Fibroblast of skin of left biceps (primary cell): ENCODE measurements around the gene ARHGAP36.

ENCODE experiments used
- DNase-seq, 2 experiments: peaks; one replicate each; pipeline ENCODE4 v3.0.0-alpha.2; 2013; ENCODE audit warnings: low read depth in 2 of 2

ARHGAP36 gene

DNA sequence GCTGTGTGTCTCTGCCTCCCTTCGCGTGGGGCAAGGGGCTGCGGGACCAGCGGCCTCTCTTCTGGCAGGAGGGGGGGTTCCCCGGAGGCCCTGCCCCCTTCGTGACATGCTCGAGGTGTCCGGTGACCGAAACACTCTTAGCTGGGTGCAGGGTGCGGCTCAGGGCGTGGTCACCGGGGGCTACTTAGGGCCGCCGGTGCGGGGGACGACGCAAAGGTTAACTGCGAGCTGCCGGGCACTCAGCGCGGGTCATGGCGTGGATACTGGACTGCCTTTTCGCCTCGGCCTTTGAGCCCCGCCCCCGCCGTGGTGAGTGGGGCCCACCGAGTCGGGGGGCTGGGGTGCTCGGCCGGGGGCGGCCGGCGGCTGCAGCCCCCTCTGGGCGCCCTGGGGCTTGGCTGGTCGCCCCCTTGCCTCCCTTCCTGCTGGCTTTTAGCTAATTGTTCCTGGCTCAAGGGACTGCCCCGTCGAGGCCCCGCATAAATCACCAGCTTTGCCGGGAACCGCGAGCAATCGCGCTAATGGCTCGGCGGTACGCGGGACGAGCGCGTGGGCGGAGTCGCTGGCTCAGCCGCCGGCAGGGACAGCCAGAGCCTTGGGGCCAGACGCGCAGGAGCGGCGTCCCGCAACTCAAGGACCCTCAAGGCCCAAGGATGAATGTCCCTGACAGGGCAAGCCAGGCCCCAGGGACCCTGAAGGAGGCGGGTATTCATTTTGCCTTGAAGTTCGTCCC, at the start of gene ARHGAP36:
ARHGAP36 (plus strand) TSS at position 211 of the 733 bp plus-strand sequence. CDS start 23,320 bp downstream, outside the sequence.
- DNase-seq = no peak

GRCh38 chrX:131010186-131010585, 48.0 kb upstream of the ARHGAP36 start:
- DNase-seq = no peak

GRCh38 chrX:131025336-131025735, 32.8 kb upstream of the ARHGAP36 start:
- DNase-seq = no peak

GRCh38 chrX:131032354-131033230, 25.6 kb upstream of the ARHGAP36 start:
- DNase-seq = no peak

- no peak for DNase-seq
Observed at GRCh38 chrX:131034063-131034462, 24.1 kb upstream of the ARHGAP36 start.

- no peak for DNase-seq
Observed at GRCh38 chrX:131040781-131041180, 17.4 kb upstream of the ARHGAP36 start.

DNA sequence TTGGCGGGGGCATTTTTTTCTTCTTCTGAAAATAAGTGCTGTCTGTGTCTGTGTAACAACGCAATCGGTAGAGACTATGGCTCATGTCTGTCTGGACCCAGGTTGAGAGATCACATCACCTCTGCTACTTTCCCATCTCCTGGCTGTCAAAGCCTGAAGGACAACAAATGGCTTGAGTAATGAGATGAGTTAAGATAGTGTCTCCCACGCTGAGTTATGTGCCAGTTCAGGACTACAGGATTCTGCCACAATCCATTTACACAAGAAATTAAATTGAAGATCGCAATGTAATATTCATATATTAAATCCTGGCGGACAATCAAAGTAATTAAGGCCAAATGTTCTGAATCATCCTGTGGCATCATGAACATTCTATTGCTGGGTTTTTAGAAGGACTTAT, 16.5 kb upstream of the ARHGAP36 start:
- DNase-seq = no peak

DNA sequence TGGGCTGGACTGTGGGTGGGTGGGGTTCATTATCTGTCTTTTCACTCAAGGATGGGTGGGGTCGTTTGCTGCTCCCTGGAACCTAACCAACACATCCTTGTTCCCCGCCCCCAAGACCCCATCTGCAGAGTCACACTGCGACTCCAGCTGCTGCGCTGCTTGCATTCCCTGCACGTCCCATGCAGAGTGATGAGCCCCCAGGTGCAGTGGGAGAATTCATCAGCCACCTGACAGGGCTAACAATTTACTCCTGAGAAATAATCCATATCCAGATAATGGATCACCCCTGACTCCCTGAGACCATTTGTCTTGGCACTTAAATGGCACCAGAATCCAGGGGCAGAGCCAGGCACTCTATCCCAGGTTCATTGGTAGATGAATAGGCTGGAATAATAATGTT, 12.4 kb upstream of the ARHGAP36 start:
- no peak for DNase-seq

DNA sequence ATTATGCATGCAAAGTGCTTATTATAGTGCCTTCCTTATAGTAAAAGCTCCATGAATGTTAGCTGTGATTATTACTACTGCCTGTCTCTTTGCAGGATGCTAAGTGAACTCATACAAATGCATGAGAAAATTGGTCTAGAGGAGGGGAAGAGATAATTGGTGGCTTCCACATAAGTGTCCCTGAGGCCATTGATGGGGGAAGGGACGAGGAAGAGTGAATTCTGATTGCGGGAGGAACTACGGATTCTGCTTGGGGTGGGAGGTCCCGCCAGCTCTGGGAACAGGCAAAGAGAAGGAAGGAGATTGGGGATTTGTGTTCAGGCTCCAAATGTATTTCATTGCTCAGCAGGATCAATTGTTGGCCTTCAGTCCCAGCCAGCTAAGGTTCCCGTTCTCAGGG, 11.6 kb upstream of the ARHGAP36 start:
- no peak for DNase-seq

GRCh38 chrX:131047180-131047579, 11.0 kb upstream of the ARHGAP36 start:
- no peak for DNase-seq

DNA sequence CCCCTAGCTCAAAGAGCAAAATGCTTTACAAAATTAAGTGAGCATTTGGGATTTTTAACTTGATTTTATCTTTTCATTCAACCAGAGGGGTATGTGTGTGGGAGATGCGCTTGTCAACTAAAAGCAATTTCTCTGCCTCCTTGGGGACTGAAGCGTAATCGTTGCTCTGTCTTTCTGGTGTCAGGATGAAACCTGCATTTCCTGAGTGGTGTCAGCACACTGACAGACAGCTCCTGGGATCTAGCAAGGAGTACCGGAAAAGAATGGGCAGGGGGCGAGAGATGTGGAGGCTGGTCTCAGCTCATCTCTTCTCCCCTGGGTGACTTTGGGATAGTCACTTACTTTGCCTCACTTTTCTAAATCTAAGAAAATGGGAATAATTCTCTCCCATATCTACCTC, 5.1 kb upstream of the ARHGAP36 start:
- no peak for DNase-seq

GRCh38 chrX:131054906-131055305, 3.2 kb upstream of the ARHGAP36 start:
- DNase-seq = no peak

DNA sequence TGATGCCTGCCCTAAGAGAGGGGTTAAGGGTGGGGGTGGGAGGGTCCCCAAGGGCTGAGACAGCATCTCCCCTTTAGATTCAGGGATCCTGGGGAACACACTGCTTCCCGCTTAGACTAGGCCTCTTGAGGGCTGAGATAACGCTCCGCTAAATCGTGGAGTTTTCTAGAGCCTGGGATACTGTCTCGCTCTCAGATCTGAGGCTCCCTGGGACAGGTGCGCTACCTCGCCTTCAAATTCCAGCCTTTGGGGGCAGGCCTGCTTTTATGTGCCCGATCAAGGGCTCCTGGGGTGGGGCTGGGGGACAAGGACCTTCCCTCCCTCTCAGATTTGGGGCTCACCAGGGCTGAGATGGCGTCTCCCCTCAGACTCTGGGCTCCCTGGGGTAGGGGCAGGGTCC, 440 bp upstream of the ARHGAP36 start:
- DNase-seq = no peak

DNA sequence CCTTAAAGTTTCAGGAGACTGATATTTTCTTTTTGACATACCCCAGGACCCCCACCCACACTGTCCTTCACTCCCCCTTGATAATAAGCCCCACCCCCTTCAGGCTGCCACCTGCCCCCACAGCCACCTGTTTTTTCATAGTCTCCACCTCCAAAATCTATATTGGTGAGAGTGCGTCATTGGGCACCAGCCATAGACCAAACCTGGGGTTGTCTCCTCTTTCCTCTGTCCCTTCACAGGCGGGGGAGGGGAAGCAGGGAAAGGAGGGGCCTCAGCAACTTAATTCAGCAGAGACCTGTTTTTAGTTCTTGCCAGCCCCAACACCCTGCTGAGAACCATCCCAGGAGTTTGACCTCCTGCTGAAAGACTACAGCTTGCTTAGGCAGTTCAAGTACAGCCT, 1.1 kb downstream of the ARHGAP36 start:
- no peak for DNase-seq

DNA sequence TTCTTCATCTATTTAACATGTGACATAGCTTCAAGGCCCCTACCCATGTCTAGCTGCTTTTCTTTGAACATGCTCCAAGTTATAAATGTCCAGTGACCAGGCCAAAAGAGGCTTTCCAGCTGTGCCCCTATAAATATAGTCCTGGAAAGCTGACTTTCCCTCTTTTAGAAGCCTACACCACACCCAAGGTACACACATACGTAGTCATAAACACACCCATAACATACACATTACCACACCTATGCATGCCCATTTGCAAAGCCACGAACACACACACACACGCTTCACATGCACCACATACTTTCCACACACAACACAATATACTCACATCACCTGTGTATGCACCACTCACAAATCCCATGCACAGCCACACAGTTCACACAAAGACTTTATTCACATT, 2.0 kb downstream of the ARHGAP36 start:
- no peak for DNase-seq

GRCh38 chrX:131061306-131061705, 3.2 kb downstream of the ARHGAP36 start:
- no peak for DNase-seq

GRCh38 chrX:131063613-131064012, 5.5 kb downstream of the ARHGAP36 start:
- no peak for DNase-seq

- no peak for DNase-seq
Observed at GRCh38 chrX:131066237-131066636, 8.1 kb downstream of the ARHGAP36 start.

DNA sequence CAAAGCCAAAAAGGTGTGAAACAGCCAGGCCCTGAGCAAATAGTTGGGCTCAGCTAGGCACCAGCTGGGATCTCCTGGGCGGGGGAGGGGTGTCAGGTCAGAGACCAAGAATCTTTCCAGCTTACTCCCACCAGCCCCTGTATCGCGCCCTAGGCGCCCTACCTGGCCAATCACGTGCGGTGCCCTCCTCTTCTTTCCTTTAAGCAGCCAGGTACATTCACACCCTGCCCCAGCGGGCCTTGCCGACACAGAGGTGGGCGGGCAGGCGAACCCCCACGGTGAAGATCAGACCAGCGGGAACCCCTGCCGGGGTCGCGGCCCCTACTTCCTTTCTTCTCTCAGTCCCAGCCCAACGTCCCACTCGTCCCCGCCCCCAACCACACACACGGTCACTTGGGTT, 9.1 kb downstream of the ARHGAP36 start:
- no peak for DNase-seq

DNA sequence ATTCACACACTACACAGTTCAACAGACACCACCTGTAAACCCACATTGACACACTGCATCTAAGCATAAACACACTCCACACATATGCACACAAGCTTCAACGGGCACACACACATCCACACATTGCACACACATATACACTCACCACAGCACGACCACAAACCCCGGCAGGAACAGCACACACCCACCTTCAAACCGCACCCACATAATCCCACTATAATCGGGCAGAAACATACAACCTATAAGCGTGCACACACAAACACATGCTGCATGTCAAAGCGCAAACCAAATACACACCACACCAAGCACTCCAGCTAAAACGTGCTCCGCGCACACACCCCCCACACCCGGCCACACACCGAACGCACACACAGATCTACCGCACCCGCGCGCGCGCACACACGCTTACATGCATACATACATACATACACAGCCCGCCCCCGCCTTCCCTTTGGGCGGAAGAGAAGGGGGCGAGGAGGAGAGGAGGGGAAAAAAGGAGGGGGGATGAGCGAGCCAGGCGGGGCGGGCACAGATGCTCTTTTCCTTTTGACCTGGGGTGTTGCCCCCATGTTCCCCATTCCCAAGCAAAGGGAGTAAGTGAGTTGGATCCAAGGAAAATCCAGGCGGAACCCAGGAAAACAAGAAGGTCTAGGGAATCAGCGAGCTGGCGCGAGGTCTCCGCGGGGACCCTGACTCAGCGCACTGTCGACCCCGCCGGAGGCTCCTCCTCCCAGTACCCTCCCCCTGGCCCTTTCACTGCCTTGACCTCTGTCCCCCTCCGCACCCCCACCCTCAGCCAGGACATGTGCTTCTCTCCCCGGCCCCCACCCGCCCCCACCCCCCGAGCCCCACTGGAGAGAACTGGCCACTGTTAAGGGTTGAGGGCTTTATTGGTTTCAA, 9.9 kb downstream of the ARHGAP36 start:
- no peak for DNase-seq

- no peak for DNase-seq
Observed at GRCh38 chrX:131068945-131069719, 11.0 kb downstream of the ARHGAP36 start.
